WTC11 (cell line): ENCODE results near the gene CCDC93. TPM values are rescaled to one million over a fixed set of nuclear protein-coding genes. Genes with fewer than 3 reads are reported as not detected.

ENCODE experiments used
- ATAC-seq: fragments of 200-7000 bp; cut with Tn5 transposase; 2 replicates; pipeline ENCODE4 v1.10.0; 2021; ENCODE audit warnings: mild to moderate bottlenecking, moderate library complexity
- CTCF ChIA-PET: fragments of 300-600 bp; sonication (Branson Sonifier 250); formaldehyde crosslinking; loops from one replicate; lab custom pipeline; 2021; ENCODE audit warnings: antibody characterized with exemption; lab: Charles Lee
- POLR2A ChIA-PET: fragments of 350-600 bp; sonication (Branson Sonifier 250); formaldehyde crosslinking; loops from one replicate; lab custom pipeline; 2021; ENCODE audit warnings: antibody characterized with exemption; lab: Charles Lee
- DNase-seq: peaks from one replicate; pipeline ENCODE4 v3.0.0; 2021; ENCODE audit warnings: low spot score
- H3K27ac Mint-ChIP-seq: 2 replicates; pipeline ENCODE4 v1.8.0; 2021; ENCODE audit warnings: mixed read lengths
- H3K27me3 Mint-ChIP-seq: 2 replicates; pipeline ENCODE4 v1.8.0; 2021; ENCODE audit warnings: low read depth, mild to moderate bottlenecking, moderate library complexity, mixed read lengths
- H3K36me3 Mint-ChIP-seq: 2 replicates; pipeline ENCODE4 v1.8.0; 2021; ENCODE audit warnings: mixed read lengths
- H3K4me1 Mint-ChIP-seq: 2 replicates; pipeline ENCODE4 v1.8.0; 2022; ENCODE audit warnings: mixed read lengths
- H3K4me3 Mint-ChIP-seq: 2 replicates; pipeline ENCODE4 v1.8.0; 2021; ENCODE audit warnings: mild to moderate bottlenecking, moderate library complexity, mixed read lengths
- H3K9me3 Mint-ChIP-seq: 2 replicates; pipeline ENCODE4 v1.8.0; 2021; ENCODE audit warnings: mixed read lengths
- CREB1 ChIP-seq: sonication (generic); formaldehyde crosslinking; IDR thresholded peaks from 2 replicates; pipeline ENCODE4 v1.8.0; 2023; ENCODE audit warnings: mild to moderate bottlenecking, missing genetic modification reagents
- ELF4 ChIP-seq: sonication (generic); formaldehyde crosslinking; IDR thresholded peaks from 2 replicates; pipeline ENCODE4 v1.8.1; 2022; ENCODE audit warnings: low read depth, mild to moderate bottlenecking, moderate library complexity, missing genetic modification reagents
- ERG ChIP-seq: fragments of 250-450 bp; sonication (Bioruptor Pico); IDR thresholded peaks from 2 replicates; pipeline ENCODE4 v1.8.0; 2021; ENCODE audit warnings: mild to moderate bottlenecking
- FOXP1 ChIP-seq: sonication (generic); formaldehyde crosslinking; IDR thresholded peaks from 2 replicates; pipeline ENCODE4 v1.8.0; 2022; ENCODE audit warnings: missing genetic modification reagents, mild to moderate bottlenecking, moderate library complexity, borderline replicate concordance
- JAZF1 ChIP-seq: fragments of 250-450 bp; sonication (Bioruptor Pico); IDR thresholded peaks from 2 replicates; pipeline ENCODE4 v1.9.0; 2021; ENCODE audit warnings: moderate library complexity, mild to moderate bottlenecking, inconsistent platforms
- JUN ChIP-seq: sonication (generic); formaldehyde crosslinking; IDR thresholded peaks from 2 replicates; pipeline ENCODE4 v1.8.0; 2023; ENCODE audit warnings: mild to moderate bottlenecking, missing genetic modification reagents
- MAX ChIP-seq: sonication (generic); formaldehyde crosslinking; IDR thresholded peaks from 2 replicates; pipeline ENCODE4 v1.8.0; 2022; ENCODE audit warnings: mild to moderate bottlenecking, missing genetic modification reagents
- NFATC4 ChIP-seq: fragments of 250-450 bp; sonication (Bioruptor Pico); IDR thresholded peaks from 2 replicates; pipeline ENCODE4 v1.9.0; 2021; ENCODE audit warnings: mild to moderate bottlenecking
- NFE2L1 ChIP-seq: sonication (generic); formaldehyde crosslinking; IDR thresholded peaks from 2 replicates; pipeline ENCODE4 v1.8.1; 2023; ENCODE audit warnings: missing genetic modification reagents
- NR2C2 ChIP-seq: sonication (generic); formaldehyde crosslinking; IDR thresholded peaks from 2 replicates; pipeline ENCODE4 v1.8.0; 2022; ENCODE audit warnings: mild to moderate bottlenecking, missing genetic modification reagents
- RELA ChIP-seq: sonication (generic); formaldehyde crosslinking; IDR thresholded peaks from 2 replicates; pipeline ENCODE4 v1.8.1; 2022; ENCODE audit warnings: missing genetic modification reagents, mild to moderate bottlenecking, borderline replicate concordance
- TEAD1 ChIP-seq: sonication (generic); formaldehyde crosslinking; IDR thresholded peaks from 2 replicates; pipeline ENCODE4 v1.8.0; 2022; ENCODE audit warnings: mild to moderate bottlenecking, missing genetic modification reagents
- ZMAT4 ChIP-seq: fragments of 250-450 bp; sonication (Bioruptor Pico); IDR thresholded peaks from 2 replicates; pipeline ENCODE4 v1.9.0; 2021; ENCODE audit warnings: mild to moderate bottlenecking
- ZNF263 ChIP-seq: sonication (generic); formaldehyde crosslinking; IDR thresholded peaks from 2 replicates; pipeline ENCODE4 v1.8.1; 2022; ENCODE audit warnings: low read depth, mild to moderate bottlenecking, moderate library complexity, missing genetic modification reagents
- ZNF423 ChIP-seq: fragments of 250-450 bp; sonication (Bioruptor Pico); IDR thresholded peaks from 2 replicates; pipeline ENCODE4 v2.1.2; 2022; ENCODE audit warnings: mild to moderate bottlenecking, moderate library complexity
- total RNA-seq: library from RNA; stranded (reverse); gene quantifications from 3 replicates; pipeline ENCODE4 v1.2.3, GENCODE V29; 2021
- TF ChIP-seq, protein P1 (sequence below): sonication (generic); formaldehyde crosslinking; conservative IDR thresholded peaks from 2 replicates; pipeline ENCODE4 v1.8.1; 2022; ENCODE audit warnings: mild to moderate bottlenecking, missing genetic modification reagents
- TF ChIP-seq, protein P2 (sequence below): fragments of 250-450 bp; sonication (Bioruptor Pico); IDR thresholded peaks from 2 replicates; pipeline ENCODE4 v1.9.0; 2021; ENCODE audit warnings: mild to moderate bottlenecking, borderline replicate concordance
- TF ChIP-seq, protein P3 (sequence below): sonication (generic); formaldehyde crosslinking; IDR thresholded peaks from 2 replicates; pipeline ENCODE4 v1.8.1; 2023; ENCODE audit warnings: mild to moderate bottlenecking, missing genetic modification reagents, borderline replicate concordance

Gene CCDC93
- total RNA-seq, 1 experiment from 2014 or later = 16.9 TPM

DNA sequence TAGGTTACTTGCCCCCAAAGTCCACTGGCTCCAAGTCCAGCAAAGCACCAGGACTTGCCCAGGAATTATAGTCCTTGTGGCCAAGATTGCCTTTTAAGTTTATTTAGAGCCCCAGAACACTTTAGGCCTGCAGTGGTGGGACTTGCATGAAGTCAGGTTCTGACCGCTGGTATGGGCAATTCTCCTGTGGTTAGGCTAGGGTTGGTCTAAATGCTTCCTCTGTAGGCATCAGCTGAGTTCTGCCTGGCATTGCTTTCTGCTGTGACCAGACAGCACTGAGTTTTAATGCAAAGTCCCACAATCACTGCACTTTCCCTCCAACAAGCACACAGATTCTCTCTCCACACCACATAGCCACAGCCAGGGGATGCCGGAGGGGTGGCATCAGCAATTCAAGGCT, 134.9 kb downstream of the CCDC93 start:
- peaks cover 9% of the 10 kb centered on the region for H3K36me3 Mint-ChIP-seq
- H3K9me3 Mint-ChIP-seq = peaks cover 28% of the 10 kb centered on the region
- no peak overlapping the region for H3K27ac Mint-ChIP-seq
- CTCF ChIA-PET = no interaction called here
- POLR2A ChIA-PET = no interaction called here
- H3K27me3 Mint-ChIP-seq = peaks cover 14% of the 10 kb centered on the region
- H3K4me3 Mint-ChIP-seq = no peak overlapping the region
- TF ChIP-seq NFATC4 (CRISPR knock-in tag) (no peak), ELF4 (CRISPR knock-in tag) (no peak), NR2C2 (CRISPR knock-in tag) (no peak), ZNF423 (no peak), ZMAT4 (CRISPR knock-in tag) (no peak), MAX (CRISPR knock-in tag) (no peak), CREB1 (CRISPR knock-in tag) (no peak), ZNF263 (CRISPR knock-in tag) (no peak), JAZF1 (CRISPR knock-in tag) (no peak), NFE2L1 (CRISPR knock-in tag) (no peak), TEAD1 (CRISPR knock-in tag) (no peak), FOXP1 (CRISPR knock-in tag) (no peak), ERG (no peak), JUN (CRISPR knock-in tag) (no peak), RELA (CRISPR knock-in tag) (no peak)
- TF ChIP-seq, protein P1, sequence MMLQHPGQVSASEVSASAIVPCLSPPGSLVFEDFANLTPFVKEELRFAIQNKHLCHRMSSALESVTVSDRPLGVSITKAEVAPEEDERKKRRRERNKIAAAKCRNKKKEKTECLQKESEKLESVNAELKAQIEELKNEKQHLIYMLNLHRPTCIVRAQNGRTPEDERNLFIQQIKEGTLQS (CRISPR knock-in tag) = no peak
- TF ChIP-seq, protein P2, sequence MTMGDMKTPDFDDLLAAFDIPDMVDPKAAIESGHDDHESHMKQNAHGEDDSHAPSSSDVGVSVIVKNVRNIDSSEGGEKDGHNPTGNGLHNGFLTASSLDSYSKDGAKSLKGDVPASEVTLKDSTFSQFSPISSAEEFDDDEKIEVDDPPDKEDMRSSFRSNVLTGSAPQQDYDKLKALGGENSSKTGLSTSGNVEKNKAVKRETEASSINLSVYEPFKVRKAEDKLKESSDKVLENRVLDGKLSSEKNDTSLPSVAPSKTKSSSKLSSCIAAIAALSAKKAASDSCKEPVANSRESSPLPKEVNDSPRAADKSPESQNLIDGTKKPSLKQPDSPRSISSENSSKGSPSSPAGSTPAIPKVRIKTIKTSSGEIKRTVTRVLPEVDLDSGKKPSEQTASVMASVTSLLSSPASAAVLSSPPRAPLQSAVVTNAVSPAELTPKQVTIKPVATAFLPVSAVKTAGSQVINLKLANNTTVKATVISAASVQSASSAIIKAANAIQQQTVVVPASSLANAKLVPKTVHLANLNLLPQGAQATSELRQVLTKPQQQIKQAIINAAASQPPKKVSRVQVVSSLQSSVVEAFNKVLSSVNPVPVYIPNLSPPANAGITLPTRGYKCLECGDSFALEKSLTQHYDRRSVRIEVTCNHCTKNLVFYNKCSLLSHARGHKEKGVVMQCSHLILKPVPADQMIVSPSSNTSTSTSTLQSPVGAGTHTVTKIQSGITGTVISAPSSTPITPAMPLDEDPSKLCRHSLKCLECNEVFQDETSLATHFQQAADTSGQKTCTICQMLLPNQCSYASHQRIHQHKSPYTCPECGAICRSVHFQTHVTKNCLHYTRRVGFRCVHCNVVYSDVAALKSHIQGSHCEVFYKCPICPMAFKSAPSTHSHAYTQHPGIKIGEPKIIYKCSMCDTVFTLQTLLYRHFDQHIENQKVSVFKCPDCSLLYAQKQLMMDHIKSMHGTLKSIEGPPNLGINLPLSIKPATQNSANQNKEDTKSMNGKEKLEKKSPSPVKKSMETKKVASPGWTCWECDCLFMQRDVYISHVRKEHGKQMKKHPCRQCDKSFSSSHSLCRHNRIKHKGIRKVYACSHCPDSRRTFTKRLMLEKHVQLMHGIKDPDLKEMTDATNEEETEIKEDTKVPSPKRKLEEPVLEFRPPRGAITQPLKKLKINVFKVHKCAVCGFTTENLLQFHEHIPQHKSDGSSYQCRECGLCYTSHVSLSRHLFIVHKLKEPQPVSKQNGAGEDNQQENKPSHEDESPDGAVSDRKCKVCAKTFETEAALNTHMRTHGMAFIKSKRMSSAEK = no peak
- TF ChIP-seq, protein P3, sequence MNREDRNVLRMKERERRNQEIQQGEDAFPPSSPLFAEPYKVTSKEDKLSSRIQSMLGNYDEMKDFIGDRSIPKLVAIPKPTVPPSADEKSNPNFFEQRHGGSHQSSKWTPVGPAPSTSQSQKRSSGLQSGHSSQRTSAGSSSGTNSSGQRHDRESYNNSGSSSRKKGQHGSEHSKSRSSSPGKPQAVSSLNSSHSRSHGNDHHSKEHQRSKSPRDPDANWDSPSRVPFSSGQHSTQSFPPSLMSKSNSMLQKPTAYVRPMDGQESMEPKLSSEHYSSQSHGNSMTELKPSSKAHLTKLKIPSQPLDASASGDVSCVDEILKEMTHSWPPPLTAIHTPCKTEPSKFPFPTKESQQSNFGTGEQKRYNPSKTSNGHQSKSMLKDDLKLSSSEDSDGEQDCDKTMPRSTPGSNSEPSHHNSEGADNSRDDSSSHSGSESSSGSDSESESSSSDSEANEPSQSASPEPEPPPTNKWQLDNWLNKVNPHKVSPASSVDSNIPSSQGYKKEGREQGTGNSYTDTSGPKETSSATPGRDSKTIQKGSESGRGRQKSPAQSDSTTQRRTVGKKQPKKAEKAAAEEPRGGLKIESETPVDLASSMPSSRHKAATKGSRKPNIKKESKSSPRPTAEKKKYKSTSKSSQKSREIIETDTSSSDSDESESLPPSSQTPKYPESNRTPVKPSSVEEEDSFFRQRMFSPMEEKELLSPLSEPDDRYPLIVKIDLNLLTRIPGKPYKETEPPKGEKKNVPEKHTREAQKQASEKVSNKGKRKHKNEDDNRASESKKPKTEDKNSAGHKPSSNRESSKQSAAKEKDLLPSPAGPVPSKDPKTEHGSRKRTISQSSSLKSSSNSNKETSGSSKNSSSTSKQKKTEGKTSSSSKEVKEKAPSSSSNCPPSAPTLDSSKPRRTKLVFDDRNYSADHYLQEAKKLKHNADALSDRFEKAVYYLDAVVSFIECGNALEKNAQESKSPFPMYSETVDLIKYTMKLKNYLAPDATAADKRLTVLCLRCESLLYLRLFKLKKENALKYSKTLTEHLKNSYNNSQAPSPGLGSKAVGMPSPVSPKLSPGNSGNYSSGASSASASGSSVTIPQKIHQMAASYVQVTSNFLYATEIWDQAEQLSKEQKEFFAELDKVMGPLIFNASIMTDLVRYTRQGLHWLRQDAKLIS (CRISPR knock-in tag) = no peak
- no peak for ATAC-seq
- no peaks in the 10 kb centered on the region for H3K4me1 Mint-ChIP-seq
- no peak for DNase-seq
